Epithelial cell of proximal tubule (primary cell): ENCODE results near the gene GOLPH3. TPM values are rescaled to one million over a fixed set of nuclear protein-coding genes. Genes with fewer than 3 reads are reported as not detected.

Experiments
- DNase-seq: peaks from one replicate; pipeline ENCODE4 v3.0.0-alpha.2; 2011; ENCODE audit warnings: low read depth
- H3K4me3 ChIP-seq: 2 replicates; pipeline ENCODE4 v1.5.1; 2011; ENCODE audit warnings: low read depth, mild to moderate bottlenecking, low read length
- total RNA-seq: library from RNA; depleted of rRNA; stranded (reverse); fragments of >200 nt; gene quantifications from 2 replicates; pipeline ENCODE4 v1.2.3, GENCODE V29; 2015
- TF ChIP-seq, protein P1 (sequence below): conservative IDR thresholded peaks from 2 replicates; pipeline ENCODE4 v1.5.1; 2012; ENCODE audit warnings: low read depth, mild to moderate bottlenecking, low read length

The GOLPH3 gene
- total RNA-seq, 1 donor from 2014 or later = 65.0 TPM

DNA sequence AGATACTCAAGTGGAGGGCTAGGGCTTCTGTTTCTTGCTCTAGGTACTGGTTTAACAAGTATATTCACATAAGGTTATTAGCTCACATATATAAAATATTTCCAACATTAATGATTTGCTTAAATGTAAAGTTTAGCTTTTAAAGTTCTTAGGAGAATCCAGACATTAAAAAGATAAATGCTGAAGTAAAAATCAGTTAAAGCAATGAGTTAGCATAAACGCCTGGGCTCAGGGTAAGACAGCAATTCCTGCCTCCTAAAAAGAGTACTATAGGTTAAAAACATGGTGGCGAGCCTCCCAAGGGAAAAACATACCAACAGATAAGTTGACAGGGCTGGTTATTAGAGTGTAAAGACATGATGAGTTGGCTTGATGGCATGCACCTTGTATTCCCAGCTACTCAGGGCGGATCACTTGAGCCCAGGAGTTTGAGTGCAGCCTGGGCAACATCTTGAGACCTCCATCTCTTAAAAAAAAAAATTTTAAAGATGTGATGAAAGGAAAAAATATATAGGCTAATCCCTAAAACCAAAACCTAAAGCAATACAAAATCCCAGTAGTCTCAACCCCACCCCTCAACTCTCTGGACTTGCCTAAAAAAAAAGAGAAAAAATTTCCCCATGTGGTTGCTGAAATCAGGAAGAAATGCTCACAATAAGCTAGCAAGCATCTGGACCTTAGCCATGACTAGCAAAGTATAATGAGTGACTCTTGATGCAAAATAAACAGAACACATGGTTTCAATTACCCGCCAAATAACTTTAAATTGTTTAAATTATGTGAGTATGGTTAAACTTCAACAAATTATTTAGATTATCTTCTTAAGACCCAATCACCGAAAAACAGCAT, 3.6 kb downstream of the GOLPH3 start:
- no peak for DNase-seq
- TF ChIP-seq, protein P1, sequence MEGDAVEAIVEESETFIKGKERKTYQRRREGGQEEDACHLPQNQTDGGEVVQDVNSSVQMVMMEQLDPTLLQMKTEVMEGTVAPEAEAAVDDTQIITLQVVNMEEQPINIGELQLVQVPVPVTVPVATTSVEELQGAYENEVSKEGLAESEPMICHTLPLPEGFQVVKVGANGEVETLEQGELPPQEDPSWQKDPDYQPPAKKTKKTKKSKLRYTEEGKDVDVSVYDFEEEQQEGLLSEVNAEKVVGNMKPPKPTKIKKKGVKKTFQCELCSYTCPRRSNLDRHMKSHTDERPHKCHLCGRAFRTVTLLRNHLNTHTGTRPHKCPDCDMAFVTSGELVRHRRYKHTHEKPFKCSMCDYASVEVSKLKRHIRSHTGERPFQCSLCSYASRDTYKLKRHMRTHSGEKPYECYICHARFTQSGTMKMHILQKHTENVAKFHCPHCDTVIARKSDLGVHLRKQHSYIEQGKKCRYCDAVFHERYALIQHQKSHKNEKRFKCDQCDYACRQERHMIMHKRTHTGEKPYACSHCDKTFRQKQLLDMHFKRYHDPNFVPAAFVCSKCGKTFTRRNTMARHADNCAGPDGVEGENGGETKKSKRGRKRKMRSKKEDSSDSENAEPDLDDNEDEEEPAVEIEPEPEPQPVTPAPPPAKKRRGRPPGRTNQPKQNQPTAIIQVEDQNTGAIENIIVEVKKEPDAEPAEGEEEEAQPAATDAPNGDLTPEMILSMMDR = no peak
- H3K4me3 ChIP-seq = no peak overlapping the region

DNA sequence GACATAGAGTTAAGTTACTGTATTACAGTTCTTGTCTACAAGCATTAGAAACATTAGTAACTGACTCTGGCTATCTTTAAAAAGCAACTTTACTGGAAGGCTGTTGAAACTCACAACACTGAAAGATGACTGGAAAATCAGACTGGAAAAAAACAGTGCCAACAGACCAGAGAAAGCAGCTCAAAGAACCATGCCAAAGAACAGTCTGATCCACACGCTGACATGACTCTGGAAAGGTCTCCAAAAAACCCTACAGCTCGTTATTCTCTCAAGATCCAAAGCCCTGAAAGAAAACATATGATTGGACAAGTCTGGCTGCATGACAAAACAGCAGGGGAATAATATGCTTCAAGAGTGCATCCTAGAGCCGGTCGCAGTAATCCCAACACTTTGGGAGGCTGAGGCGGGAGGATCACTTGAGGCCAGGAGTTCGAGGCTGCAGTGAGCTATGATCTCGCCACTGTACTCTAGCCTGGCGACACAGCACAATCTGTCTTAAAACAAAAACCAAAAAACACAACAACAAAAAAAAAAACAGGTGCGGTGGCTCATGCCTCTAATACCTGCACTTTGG, 5.6 kb downstream of the GOLPH3 start:
- TF ChIP-seq, protein P1 = no peak
- no peak for DNase-seq
- H3K4me3 ChIP-seq = no peak overlapping the region

DNA sequence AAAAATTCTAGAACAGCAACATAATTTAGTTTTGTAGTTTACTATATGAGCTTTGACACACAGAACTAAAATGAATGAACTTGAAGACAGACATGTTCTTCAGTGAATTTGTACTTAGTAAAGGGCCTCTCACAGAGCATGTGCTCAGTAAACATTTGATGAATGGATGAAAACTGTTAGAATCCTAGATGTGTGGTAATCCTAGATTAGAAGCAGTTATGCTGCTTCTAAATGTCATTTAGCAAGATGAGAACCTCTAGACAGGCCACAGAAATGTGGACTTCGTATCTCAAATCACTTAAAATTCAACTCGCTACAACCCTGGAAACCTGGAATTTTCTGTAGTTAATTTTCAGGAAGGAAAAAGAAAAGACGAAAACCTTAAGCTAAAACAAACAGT, 8.5 kb downstream of the GOLPH3 start:
- no peak overlapping the region for H3K4me3 ChIP-seq
- DNase-seq = no peak
- TF ChIP-seq, protein P1 = no peak

DNA sequence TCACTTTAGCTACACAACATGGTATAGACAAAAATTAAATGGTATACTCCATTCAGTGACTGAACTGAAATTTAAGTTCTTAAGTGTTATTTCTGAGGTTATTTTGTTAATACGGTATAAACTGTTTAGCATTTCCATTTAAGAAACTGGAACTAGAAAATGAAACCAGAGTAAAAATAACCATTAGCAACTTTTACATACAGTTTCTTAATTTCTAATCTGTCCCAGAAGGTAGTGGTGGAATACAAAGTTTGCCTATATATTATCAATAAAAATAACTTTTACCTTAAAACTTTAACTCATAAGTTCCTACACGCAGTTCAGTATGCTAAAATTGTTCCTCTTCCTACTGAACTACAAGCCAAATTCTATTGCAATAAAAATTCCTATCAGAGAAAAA, 10.3 kb downstream of the GOLPH3 start:
- TF ChIP-seq, protein P1 = no peak
- no peak overlapping the region for H3K4me3 ChIP-seq
- no peak for DNase-seq

- H3K4me3 ChIP-seq = no peak overlapping the region
- no peak for DNase-seq
Observed at GRCh38 chr5:32163053-32163452, 11.1 kb downstream of the GOLPH3 start.

GRCh38 chr5:32160228-32160627, 13.9 kb downstream of the GOLPH3 start:
- no peak for DNase-seq
- TF ChIP-seq, protein P1 = no peak

More at GRCh38 chr5:32163053-32163452, 11.1 kb downstream of the GOLPH3 start:
- TF ChIP-seq, protein P1 = no peak

More at GRCh38 chr5:32160228-32160627, 13.9 kb downstream of the GOLPH3 start:
- H3K4me3 ChIP-seq = no peak overlapping the region
